ENCODE measurements around the gene ZNF106.

The ZNF106 gene

GRCh38 chr15:42444415-42445063 is 46.4 kb downstream of the ZNF106 start:
- no peak for TF ChIP-seq CTCF (IDR thresholded peaks at IDR 0.05; ENCODE audit: insufficient read depth, low read length, poor library complexity, severe bottlenecking)
- TF ChIP-seq EZH2phosphoT487 (conservative IDR thresholded peaks at IDR 0.05; ENCODE audit: low read length) = no peak
- no peaks in the 10 kb centered on the region for H3K9me2 ChIP-seq (replicated peaks; ENCODE audit: insufficient read depth, low read length)
- no peak overlapping the region for H3K9ac ChIP-seq (ENCODE audit: low read length)
- no peaks in the 10 kb centered on the region for H4K20me1 ChIP-seq (ENCODE audit: low read depth, low read length)
- no peaks in the 10 kb centered on the region for H3F3A ChIP-seq (ENCODE audit: insufficient read depth)
- peaks cover 25% of the 10 kb centered on the region for H3K36me3 ChIP-seq (ENCODE audit: low read length)
- H3K9me3 ChIP-seq (ENCODE audit: insufficient read depth, low read length) = no peaks in the 10 kb centered on the region
- no peak overlapping the region for H3K4me3 ChIP-seq (ENCODE audit: insufficient read depth, low read length, poor library complexity, severe bottlenecking)
- no peak overlapping the region for H3K27ac ChIP-seq (ENCODE audit: low read depth, low read length)
- H3K4me2 ChIP-seq (ENCODE audit: low read depth, low read length, poor library complexity, severe bottlenecking) = no peak overlapping the region
- H2AFZ ChIP-seq (ENCODE audit: low read depth, low read length, severe bottlenecking) = no peak overlapping the region
- peaks cover 4% of the 10 kb centered on the region; the same call in 1 of the 2 replicates for H3K79me2 ChIP-seq (ENCODE audit: insufficient read depth, low read length)
- no peaks in the 10 kb centered on the region for H3K27me3 ChIP-seq (ENCODE audit: low read length)

GRCh38 chr15:42427429-42428223 is 63.3 kb downstream of the ZNF106 start:
- TF ChIP-seq EZH2phosphoT487 (conservative IDR thresholded peaks at IDR 0.05; ENCODE audit: low read length) (no peak), CTCF (IDR thresholded peaks at IDR 0.05; ENCODE audit: insufficient read depth, low read length, poor library complexity, severe bottlenecking) (no peak)
- no peaks in the 10 kb centered on the region for H4K20me1 ChIP-seq (ENCODE audit: low read depth, low read length)
- no peak overlapping the region for H2AFZ ChIP-seq (ENCODE audit: low read depth, low read length, severe bottlenecking)
- no peaks in the 10 kb centered on the region for H3K9me3 ChIP-seq (ENCODE audit: insufficient read depth, low read length)
- H3K27ac ChIP-seq (ENCODE audit: low read depth, low read length) = no peak overlapping the region
- no peaks in the 10 kb centered on the region for H3K9me2 ChIP-seq (replicated peaks; ENCODE audit: insufficient read depth, low read length)
- H3K79me2 ChIP-seq (ENCODE audit: insufficient read depth, low read length) = no peaks in the 10 kb centered on the region
- peaks cover 24% of the 10 kb centered on the region for H3K36me3 ChIP-seq (ENCODE audit: low read length)
- no peaks in the 10 kb centered on the region for H3F3A ChIP-seq (ENCODE audit: insufficient read depth)
- no peak overlapping the region for H3K4me3 ChIP-seq (ENCODE audit: insufficient read depth, low read length, poor library complexity, severe bottlenecking)
- H3K9ac ChIP-seq (ENCODE audit: low read length) = no peak overlapping the region
- H3K4me2 ChIP-seq (ENCODE audit: low read depth, low read length, poor library complexity, severe bottlenecking) = no peak overlapping the region
- no peaks in the 10 kb centered on the region for H3K27me3 ChIP-seq (ENCODE audit: low read length)

- Histone ChIP-seq H3K27me3 (ENCODE audit: low read length) (no peaks in the 10 kb centered on the region), H2AFZ (ENCODE audit: low read depth, low read length, severe bottlenecking) (no peak overlapping the region), H3F3A (ENCODE audit: insufficient read depth) (no peaks in the 10 kb centered on the region), H3K9me3 (ENCODE audit: insufficient read depth, low read length) (no peaks in the 10 kb centered on the region), H3K9ac (ENCODE audit: low read length) (no peak overlapping the region), H3K27ac (ENCODE audit: low read depth, low read length) (no peak overlapping the region), H3K4me2 (ENCODE audit: low read depth, low read length, poor library complexity, severe bottlenecking) (no peak overlapping the region), H3K9me2 (replicated peaks; ENCODE audit: insufficient read depth, low read length) (no peaks in the 10 kb centered on the region), H4K20me1 (ENCODE audit: low read depth, low read length) (no peaks in the 10 kb centered on the region), H3K4me3 (ENCODE audit: insufficient read depth, low read length, poor library complexity, severe bottlenecking) (no peak overlapping the region), H3K36me3 (ENCODE audit: low read length) (peaks cover 26% of the 10 kb centered on the region), H3K79me2 (ENCODE audit: insufficient read depth, low read length) (no peaks in the 10 kb centered on the region)
- no peak for TF ChIP-seq EZH2phosphoT487 (conservative IDR thresholded peaks at IDR 0.05; ENCODE audit: low read length)
- TF ChIP-seq CTCF (IDR thresholded peaks at IDR 0.05; ENCODE audit: insufficient read depth, low read length, poor library complexity, severe bottlenecking) = no peak
Observed at GRCh38 chr15:42421376-42421775, 69.6 kb downstream of the ZNF106 start.

All from SU-DHL-6 (cell line).